A673 (cell line): ENCODE measurements around the gene SLC22A3. TPM values are rescaled to one million over a fixed set of nuclear protein-coding genes. Genes with fewer than 3 reads are reported as not detected.

Experiments
- BruUV-seq: library from RNA; stranded (reverse); fragments of 400-500 nt; replicated peaks from 2 replicates; lab custom pipeline; 2021; lab: Mats Ljungman, UMichigan
- CTCF ChIA-PET: fragments of 300-600 bp; sonication (Branson Sonifier 250); formaldehyde crosslinking; loops from one replicate; lab custom pipeline; 2022; ENCODE audit warnings: antibody characterized with exemption; lab: Charles Lee
- POLR2A ChIA-PET: fragments of 300-600 bp; sonication (Branson Sonifier 250); formaldehyde crosslinking; loops from one replicate; lab custom pipeline; 2022; ENCODE audit warnings: antibody characterized with exemption; ENCODE audit not compliant: low non-redundant PET; lab: Charles Lee
- DNase-seq: peaks from one replicate; pipeline ENCODE4 v3.0.0-alpha.2; 2015; ENCODE audit warnings: low spot score
- H3K27ac ChIP-seq: fragments of 200-600 bp; sonication (generic); 2 replicates; pipeline ENCODE4 v1.5.1; 2016; ENCODE audit warnings: mixed run types, low read depth, mild to moderate bottlenecking, mixed read lengths, antibody characterized with exemption, low read length; ENCODE audit not compliant: poor library complexity, severe bottlenecking
- H3K27me3 ChIP-seq: fragments of 200-600 bp; sonication (generic); replicated peaks from 2 replicates; pipeline ENCODE4 v1.6.1; 2017; ENCODE audit warnings: mixed run types, low read depth, mild to moderate bottlenecking, mixed read lengths, antibody characterized with exemption, low read length; ENCODE audit not compliant: insufficient read depth, poor library complexity
- H3K36me3 ChIP-seq: fragments of 200-600 bp; sonication (generic); 2 replicates; pipeline ENCODE4 v1.6.1; 2016; ENCODE audit warnings: mixed run types, mild to moderate bottlenecking, mixed read lengths, antibody characterized with exemption, low read length; ENCODE audit not compliant: insufficient read depth, poor library complexity, severe bottlenecking
- H3K4me1 ChIP-seq: fragments of 200-600 bp; sonication (generic); 2 replicates; pipeline ENCODE4 v1.6.1; 2017; ENCODE audit warnings: mixed run types, mild to moderate bottlenecking, mixed read lengths, antibody characterized with exemption, low read length; ENCODE audit not compliant: insufficient read depth, poor library complexity, severe bottlenecking
- H3K4me3 ChIP-seq: fragments of 200-600 bp; sonication (generic); 2 replicates; pipeline ENCODE4 v1.5.1; 2016; ENCODE audit warnings: low read depth, mixed run types, mild to moderate bottlenecking, mixed read lengths, low read length; ENCODE audit not compliant: poor library complexity, severe bottlenecking
- H3K9me3 ChIP-seq: fragments of 200-600 bp; sonication (generic); 2 replicates; pipeline ENCODE4 v1.6.1; 2016; ENCODE audit warnings: mixed run types, low read depth, mild to moderate bottlenecking, mixed read lengths, antibody characterized with exemption, low read length; ENCODE audit not compliant: poor library complexity, severe bottlenecking
- EZH2 ChIP-seq: fragments of 200-600 bp; sonication (generic); IDR thresholded peaks from 2 replicates; pipeline ENCODE4 v1.6.1; 2017; ENCODE audit warnings: borderline replicate concordance, low read depth, mild to moderate bottlenecking, mixed read lengths, antibody characterized with exemption, low read length; ENCODE audit not compliant: poor library complexity, severe bottlenecking
- intact Hi-C: fragments of 100-400 bp; cut with micrococcal nuclease; formaldehyde crosslinking; loops from one replicate; pipeline ENCODE4 v1.10.0; 2022; ENCODE audit not compliant: unreplicated experiment
- total RNA-seq: library from RNA; stranded (reverse); gene quantifications from 2 replicates; pipeline ENCODE4 v1.2.3, GENCODE V29; 2021
- TF ChIP-seq, protein P1 (sequence below): fragments of 300-800, 200-600 bp; sonication (generic); conservative IDR thresholded peaks from 2 replicates; pipeline ENCODE4 v1.5.1; 2017; ENCODE audit warnings: low read depth, mild to moderate bottlenecking, antibody characterized with exemption, low read length, moderate library complexity, mixed read lengths

SLC22A3 gene
- total RNA-seq, 1 experiment from 2014 or later = not detected

DNA sequence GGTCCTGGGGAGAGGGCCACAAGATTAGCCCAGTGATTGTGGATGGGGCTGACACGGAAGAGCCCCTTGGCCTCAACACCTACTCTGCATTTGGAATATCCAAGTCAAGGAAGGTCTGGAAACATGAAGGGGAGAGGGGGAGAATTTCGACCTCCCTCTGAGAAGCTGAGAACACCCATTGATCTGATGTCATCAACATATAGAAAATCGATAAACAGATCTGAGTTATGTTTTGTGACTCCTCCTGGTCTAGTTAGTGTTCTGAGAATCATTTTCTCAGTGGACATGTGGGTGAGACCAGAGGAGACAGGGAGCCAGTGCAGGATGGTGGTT is 108.0 kb downstream of the SLC22A3 start:
- H3K4me3 ChIP-seq = no peak overlapping the region
- intact Hi-C loops = loop anchor here (1.0 to 10.0 kb wide), 5 partner anchors 79 to 761 kb away; partner anchors contain the start of gene SOD2
- no peaks in the 10 kb centered on the region for H3K9me3 ChIP-seq
- TF ChIP-seq, protein P1, sequence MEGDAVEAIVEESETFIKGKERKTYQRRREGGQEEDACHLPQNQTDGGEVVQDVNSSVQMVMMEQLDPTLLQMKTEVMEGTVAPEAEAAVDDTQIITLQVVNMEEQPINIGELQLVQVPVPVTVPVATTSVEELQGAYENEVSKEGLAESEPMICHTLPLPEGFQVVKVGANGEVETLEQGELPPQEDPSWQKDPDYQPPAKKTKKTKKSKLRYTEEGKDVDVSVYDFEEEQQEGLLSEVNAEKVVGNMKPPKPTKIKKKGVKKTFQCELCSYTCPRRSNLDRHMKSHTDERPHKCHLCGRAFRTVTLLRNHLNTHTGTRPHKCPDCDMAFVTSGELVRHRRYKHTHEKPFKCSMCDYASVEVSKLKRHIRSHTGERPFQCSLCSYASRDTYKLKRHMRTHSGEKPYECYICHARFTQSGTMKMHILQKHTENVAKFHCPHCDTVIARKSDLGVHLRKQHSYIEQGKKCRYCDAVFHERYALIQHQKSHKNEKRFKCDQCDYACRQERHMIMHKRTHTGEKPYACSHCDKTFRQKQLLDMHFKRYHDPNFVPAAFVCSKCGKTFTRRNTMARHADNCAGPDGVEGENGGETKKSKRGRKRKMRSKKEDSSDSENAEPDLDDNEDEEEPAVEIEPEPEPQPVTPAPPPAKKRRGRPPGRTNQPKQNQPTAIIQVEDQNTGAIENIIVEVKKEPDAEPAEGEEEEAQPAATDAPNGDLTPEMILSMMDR = 0 out of 2 replicates have a peak, but pooled peaks have one; percentile 31
- TF ChIP-seq EZH2 = no peak
- ChIA-PET CTCF (interaction anchor here (1.2 to 1.5 kb wide), 2 partner anchors 368 to 593 kb away, joined by 11 to 13 read pairs; no protein-coding TSS in a partner anchor), POLR2A (no interaction called here)
- no peak overlapping the region for H3K27ac ChIP-seq
- peaks cover 34% of the 10 kb centered on the region for H3K27me3 ChIP-seq
- no peak for DNase-seq
- H3K36me3 ChIP-seq = no peaks in the 10 kb centered on the region
- H3K4me1 ChIP-seq = no peaks in the 10 kb centered on the region
- no TSS peak for BruUV-seq

DNA sequence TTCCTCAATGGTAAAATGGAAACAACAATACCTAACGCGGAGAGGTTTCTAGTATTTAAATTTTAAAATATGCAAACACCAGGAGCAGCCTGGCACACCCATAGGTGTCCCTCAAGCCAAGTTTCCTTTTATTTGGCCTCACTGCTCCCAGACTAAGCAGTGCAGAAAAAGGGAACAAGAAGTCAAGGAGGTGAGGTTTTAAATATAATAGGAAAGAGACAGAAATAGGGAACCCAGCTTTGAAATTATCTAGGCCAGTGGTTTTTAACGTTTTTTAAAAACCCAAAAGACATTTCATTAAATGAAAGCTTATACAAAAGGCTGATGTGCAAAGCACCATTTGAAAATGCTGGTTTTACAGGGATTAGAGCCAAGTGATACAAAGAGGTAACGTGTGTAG is 109.6 kb downstream of the SLC22A3 start:
- CTCF ChIA-PET = no interaction called here
- intact Hi-C loops = loop anchor here (10.0 kb wide), 1 partner anchor 763 kb away; the partner anchor contains the start of gene SOD2
- peaks cover 25% of the 10 kb centered on the region for H3K27me3 ChIP-seq

DNA sequence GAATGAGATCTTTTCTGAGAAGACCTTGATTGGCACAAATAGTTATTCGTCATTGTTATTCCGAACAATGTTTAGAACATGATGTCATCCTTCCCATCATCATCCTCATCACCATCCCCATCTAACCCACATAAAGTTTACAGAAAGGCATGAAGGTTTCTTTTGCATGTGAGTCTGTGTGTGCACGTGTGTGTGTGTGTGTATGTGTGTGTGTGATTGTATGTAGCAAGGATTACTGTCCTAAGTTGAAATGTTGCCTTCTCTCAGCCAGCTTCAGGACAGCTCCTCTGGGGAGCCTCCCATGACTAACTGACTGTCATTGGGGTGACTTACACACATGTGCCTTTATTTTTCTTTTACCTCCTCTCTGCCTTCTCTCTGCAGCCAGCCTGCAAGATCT is 113.5 kb downstream of the SLC22A3 start:
- H3K36me3 ChIP-seq = no peaks in the 10 kb centered on the region
- TF ChIP-seq, protein P1 = no peak
- no peak for TF ChIP-seq EZH2
- no peaks in the 10 kb centered on the region for H3K9me3 ChIP-seq
- ChIA-PET POLR2A (no interaction called here), CTCF (no interaction called here)
- no peak overlapping the region for H3K4me3 ChIP-seq
- no peaks in the 10 kb centered on the region for H3K4me1 ChIP-seq
- H3K27me3 ChIP-seq = no peaks in the 10 kb centered on the region
- no peak overlapping the region for H3K27ac ChIP-seq
- DNase-seq = no peak
- intact Hi-C loops = no loop called here
- BruUV-seq = no TSS peak

More for the DNA sequence above, 109.6 kb downstream of the SLC22A3 start:
- H3K9me3 ChIP-seq = no peaks in the 10 kb centered on the region
- DNase-seq = no peak
- no TSS peak for BruUV-seq
- TF ChIP-seq, protein P1 = no peak
- no peak for TF ChIP-seq EZH2
- no peaks in the 10 kb centered on the region for H3K36me3 ChIP-seq
- POLR2A ChIA-PET = no interaction called here
- no peaks in the 10 kb centered on the region for H3K4me1 ChIP-seq
- no peak overlapping the region for H3K4me3 ChIP-seq
- no peak overlapping the region for H3K27ac ChIP-seq
